ENCODE data around the gene ZNF442. TPM values are rescaled to one million over a fixed set of nuclear protein-coding genes. Genes with fewer than 3 reads are reported as not detected.

Gene ZNF442
- total and polyA plus RNA-seq, 2 experiments from 2014 or later, result 1.2 to 3.6 TPM

DNA sequence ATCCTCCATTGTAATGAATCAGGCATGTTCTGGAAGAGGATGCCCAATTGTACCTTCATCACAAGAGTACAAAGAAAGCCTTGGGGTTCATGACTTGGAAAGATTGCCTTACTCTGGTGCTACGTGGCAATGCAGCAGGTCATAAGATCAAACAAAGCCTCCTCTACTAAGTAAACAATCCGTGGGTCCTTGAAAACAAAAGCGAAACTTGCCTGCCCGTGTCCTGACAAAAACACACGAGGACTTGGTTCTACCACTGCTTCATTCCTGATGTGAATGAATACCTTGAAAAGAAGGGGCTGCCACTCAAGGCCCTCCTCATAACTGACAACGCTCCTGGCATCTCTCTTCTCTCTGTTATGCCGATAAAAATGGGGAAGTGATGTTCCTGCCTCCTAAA is 50.9 kb downstream of the ZNF442 start:
- Histone ChIP-seq H2AFZ (no peak overlapping the region), H3K27ac (ENCODE audit: low read depth) (no peak overlapping the region), H3K36me3 (ENCODE audit: insufficient read depth) (peaks cover 7% of the 10 kb centered on the region), H3K4me3 (no peak overlapping the region), H3K4me2 (no peak overlapping the region), H3K79me2 (replicated peaks; ENCODE audit: insufficient read depth) (no peaks in the 10 kb centered on the region), H3K27me3 (ENCODE audit: insufficient read depth) (no peaks in the 10 kb centered on the region), H4K20me1 (replicated peaks; ENCODE audit: insufficient read depth) (no peaks in the 10 kb centered on the region), H3F3A (replicated peaks; ENCODE audit: low read depth) (no peaks in the 10 kb centered on the region), H3K4me1 (ENCODE audit: insufficient read depth) (no peaks in the 10 kb centered on the region), H3K9me2 (ENCODE audit: insufficient read depth) (no peaks in the 10 kb centered on the region)
- TF ChIP-seq EZH2 (IDR thresholded peaks at IDR 0.05; ENCODE audit: low read depth, unreplicated experiment) (no peak), REST (IDR thresholded peaks at IDR 0.05; ENCODE audit: unreplicated experiment) (no peak), ZNF462 (CRISPR knock-in tag; IDR thresholded peaks at IDR 0.05) (no peak), JUNB (IDR thresholded peaks at IDR 0.05; ENCODE audit: unreplicated experiment) (no peak), ETS1 (IDR thresholded peaks at IDR 0.05) (no peak), NANOG (IDR thresholded peaks at IDR 0.05; ENCODE audit: borderline replicate concordance) (no peak), ZNF114 (CRISPR knock-in tag; IDR thresholded peaks at IDR 0.05) (no peak), CREB1 (CRISPR knock-in tag; IDR thresholded peaks at IDR 0.05; ENCODE audit: low read depth) (no peak), EZH2phosphoT487 (IDR thresholded peaks at IDR 0.05; ENCODE audit: unreplicated experiment) (no peak), STAT1 (IDR thresholded peaks at IDR 0.05; ENCODE audit: unreplicated experiment) (no peak), ZNF331 (CRISPR knock-in tag; IDR thresholded peaks at IDR 0.05; ENCODE audit: low read depth) (no peak), POLR2AphosphoS5 (IDR thresholded peaks at IDR 0.05; ENCODE audit: low read depth) (no peak)
- TF ChIP-seq, protein P1, sequence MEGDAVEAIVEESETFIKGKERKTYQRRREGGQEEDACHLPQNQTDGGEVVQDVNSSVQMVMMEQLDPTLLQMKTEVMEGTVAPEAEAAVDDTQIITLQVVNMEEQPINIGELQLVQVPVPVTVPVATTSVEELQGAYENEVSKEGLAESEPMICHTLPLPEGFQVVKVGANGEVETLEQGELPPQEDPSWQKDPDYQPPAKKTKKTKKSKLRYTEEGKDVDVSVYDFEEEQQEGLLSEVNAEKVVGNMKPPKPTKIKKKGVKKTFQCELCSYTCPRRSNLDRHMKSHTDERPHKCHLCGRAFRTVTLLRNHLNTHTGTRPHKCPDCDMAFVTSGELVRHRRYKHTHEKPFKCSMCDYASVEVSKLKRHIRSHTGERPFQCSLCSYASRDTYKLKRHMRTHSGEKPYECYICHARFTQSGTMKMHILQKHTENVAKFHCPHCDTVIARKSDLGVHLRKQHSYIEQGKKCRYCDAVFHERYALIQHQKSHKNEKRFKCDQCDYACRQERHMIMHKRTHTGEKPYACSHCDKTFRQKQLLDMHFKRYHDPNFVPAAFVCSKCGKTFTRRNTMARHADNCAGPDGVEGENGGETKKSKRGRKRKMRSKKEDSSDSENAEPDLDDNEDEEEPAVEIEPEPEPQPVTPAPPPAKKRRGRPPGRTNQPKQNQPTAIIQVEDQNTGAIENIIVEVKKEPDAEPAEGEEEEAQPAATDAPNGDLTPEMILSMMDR (conservative IDR thresholded peaks at IDR 0.05; ENCODE audit: low read depth in 2 of 2), result no peak
- Mint-ChIP-seq H3K4me3 (no peak overlapping the region), H3K4me1 (no peaks in the 10 kb centered on the region), H3K27me3 (ENCODE audit: insufficient read depth, low read depth, poor library complexity) (no peaks in the 10 kb centered on the region), H3K36me3 (ENCODE audit: low read depth) (peaks cover 35% of the 10 kb centered on the region), H3K9me3 (peaks cover 98% of the 10 kb centered on the region), H3K27ac (no peak overlapping the region)
- DNase-seq (ENCODE audit: low spot score), result no peak
- no peak for ATAC-seq
